H1 (cell line): Measurements from ENCODE around the gene NMT1. TPM values are rescaled to one million over a fixed set of nuclear protein-coding genes. Genes with fewer than 3 reads are reported as not detected.

Source experiments
- CTCF ChIA-PET: fragments of 300-600 bp; sonication (Branson Sonifier 250); formaldehyde crosslinking; loops from one replicate; lab custom pipeline; 2021; ENCODE audit not compliant: partially characterized antibody; lab: Charles Lee
- POLR2A ChIA-PET: fragments of 300-600 bp; sonication (Branson Sonifier 250); formaldehyde crosslinking; loops from one replicate; lab custom pipeline; 2021; ENCODE audit warnings: inconsistent platforms; ENCODE audit not compliant: partially characterized antibody; lab: Charles Lee
- DNase-seq, 2 experiments: peaks; one replicate each; pipeline versions ENCODE4 v3.0.0 to v3.0.0-alpha.2; 2010 to 2022; ENCODE audit warnings: low spot score in 2 of 2, low read depth in 1 of 2, mixed read lengths in 1 of 2
- FAIRE-seq: peaks from 2 replicates; lab custom pipeline; 2011; peaks lifted over from hg19 to GRCh38; lab: Jason Lieb, UNC
- H2AFZ ChIP-seq: 2 replicates; pipeline ENCODE4 v1.8.1; 2012; ENCODE audit warnings: low read length, inconsistent platforms
- H2AK5ac ChIP-seq: 2 replicates; pipeline ENCODE4 v1.6.1; 2013; ENCODE audit warnings: low read depth, low read length
- H2BK120ac ChIP-seq: replicated peaks from 2 replicates; pipeline ENCODE3; 2013; ENCODE audit warnings: low read depth, low read length, inconsistent platforms
- H2BK12ac ChIP-seq: 2 replicates; pipeline ENCODE4 v1.6.1; 2013; ENCODE audit warnings: low read depth, low read length
- H2BK15ac ChIP-seq: 2 replicates; pipeline ENCODE4 v1.6.1; 2013; ENCODE audit warnings: low read length
- H2BK20ac ChIP-seq: 2 replicates; pipeline ENCODE4 v1.6.1; 2013; ENCODE audit warnings: low read length
- H2BK5ac ChIP-seq: 2 replicates; pipeline ENCODE4 v1.6.1; 2013; ENCODE audit warnings: low read depth, low read length
- H3K14ac ChIP-seq: 2 replicates; pipeline ENCODE4 v1.6.1; 2013; ENCODE audit warnings: inconsistent platforms; ENCODE audit not compliant: insufficient read length
- H3K18ac ChIP-seq: 2 replicates; pipeline ENCODE4 v1.6.1; 2013; ENCODE audit warnings: low read length; ENCODE audit errors: extremely low read depth
- H3K23ac ChIP-seq: 2 replicates; pipeline ENCODE4 v1.6.1; 2013; ENCODE audit warnings: inconsistent platforms; ENCODE audit not compliant: insufficient read length
- H3K23me2 ChIP-seq: 2 replicates; pipeline ENCODE4 v1.6.1; 2013; ENCODE audit warnings: low read depth, low read length
- H3K27ac ChIP-seq: 2 replicates; pipeline ENCODE4 v1.6.1; 2011; ENCODE audit warnings: low read depth, low read length, inconsistent platforms
- H3K27me3 ChIP-seq, 4 experiments: replicated peaks in 1 of 4; 1 replicate in 1 of 4; 2 replicates in 3 of 4; pipeline versions ENCODE4 v1.6.1 to v1.8.1; 2011 to 2013; ENCODE audit warnings: low read length in 3 of 4, mild to moderate bottlenecking in 3 of 4, inconsistent platforms in 2 of 4, mixed read lengths in 2 of 4, moderate library complexity in 1 of 4; ENCODE audit not compliant: control insufficient read depth in 3 of 4, insufficient read depth in 3 of 4; ENCODE audit errors: extremely low read depth in 1 of 4
- H3K36me3 ChIP-seq, 4 experiments: 2 replicates each; pipeline versions ENCODE4 v1.6.1 to v1.8.1; 2011 to 2013; ENCODE audit warnings: mild to moderate bottlenecking in 4 of 4, low read length in 3 of 4, moderate library complexity in 2 of 4, control low read depth in 1 of 4, inconsistent platforms in 1 of 4; ENCODE audit not compliant: insufficient read depth in 4 of 4, control insufficient read depth in 2 of 4
- H3K4ac ChIP-seq: replicated peaks from 2 replicates; pipeline ENCODE3; 2013; ENCODE audit warnings: low read length, low read depth, mixed read lengths, inconsistent platforms; ENCODE audit not compliant: insufficient read length
- H3K4me1 ChIP-seq, 4 experiments: replicated peaks in 1 of 4; 1 replicate in 1 of 4; 2 replicates in 3 of 4; pipeline versions ENCODE4 v1.6.1 to v1.8.1; 2011 to 2013; ENCODE audit warnings: low read length in 3 of 4, inconsistent platforms in 2 of 4, mixed read lengths in 1 of 4; ENCODE audit not compliant: insufficient read depth in 4 of 4, control insufficient read depth in 3 of 4
- H3K4me2 ChIP-seq, 2 experiments: 2 replicates each; pipeline versions ENCODE4 v1.6.1 to v1.8.1; 2011 to 2013; ENCODE audit warnings: low read depth in 2 of 2, low read length in 2 of 2, control low read depth in 1 of 2, inconsistent platforms in 1 of 2, mild to moderate bottlenecking in 1 of 2; ENCODE audit not compliant: insufficient read depth in 1 of 2
- H3K4me3 ChIP-seq, 4 experiments: fragments of 200-600, 300-600 bp in 1 of 4; sonication (generic), shearing (Covaris generic), sonication (Bioruptor Twin) in 1 of 4; 2 replicates each; pipeline versions ENCODE4 v1.5.1 to v1.8.1; 2011 to 2016; ENCODE audit warnings: low read length in 4 of 4, low read depth in 3 of 4, control low read depth in 2 of 4, inconsistent platforms in 2 of 4, mild to moderate bottlenecking in 2 of 4, mixed read lengths in 1 of 4, moderate library complexity in 1 of 4; ENCODE audit not compliant: insufficient read depth in 2 of 4; ENCODE audit errors: extremely low read depth in 1 of 4
- H3K56ac ChIP-seq: replicated peaks from 2 replicates; pipeline ENCODE3; 2013; ENCODE audit warnings: low read depth, mild to moderate bottlenecking, mixed read lengths, low read length, inconsistent platforms; ENCODE audit not compliant: insufficient read length
- H3K79me1 ChIP-seq: 2 replicates; pipeline ENCODE4 v1.6.1; 2013; ENCODE audit warnings: low read depth, low read length, control low read depth
- H3K79me2 ChIP-seq, 2 experiments: 2 replicates each; pipeline versions ENCODE4 v1.6.1 to v1.8.1; 2012 to 2013; ENCODE audit warnings: low read length in 2 of 2, mild to moderate bottlenecking in 2 of 2, inconsistent platforms in 1 of 2; ENCODE audit not compliant: insufficient read depth in 2 of 2, control insufficient read depth in 1 of 2
- H3K9ac ChIP-seq, 4 experiments: replicated peaks in 1 of 4; 1 replicate in 1 of 4; 2 replicates in 3 of 4; pipeline versions ENCODE4 v1.6.1 to v1.8.1; 2011 to 2013; ENCODE audit warnings: low read depth in 3 of 4, low read length in 3 of 4, control low read depth in 2 of 4, mild to moderate bottlenecking in 2 of 4, moderate library complexity in 2 of 4, inconsistent platforms in 1 of 4; ENCODE audit errors: extremely low read depth in 1 of 4
- H3K9me3 ChIP-seq, 2 experiments: 2 replicates each; pipeline versions ENCODE4 v1.6.1 to v1.8.1; 2012 to 2013; ENCODE audit warnings: mild to moderate bottlenecking in 2 of 2, moderate library complexity in 2 of 2, control low read depth in 1 of 2, inconsistent platforms in 1 of 2, low read depth in 1 of 2, low read length in 1 of 2, mixed read lengths in 1 of 2; ENCODE audit not compliant: insufficient read depth in 2 of 2
- H4K20me1 ChIP-seq, 2 experiments: replicated peaks in 1 of 2; 2 replicates each; pipeline versions ENCODE3 to v1.8.1; 2011 to 2013; ENCODE audit warnings: inconsistent platforms in 2 of 2, low read length in 2 of 2, mild to moderate bottlenecking in 1 of 2; ENCODE audit not compliant: insufficient read depth in 2 of 2, control insufficient read depth in 1 of 2
- H4K5ac ChIP-seq: 2 replicates; pipeline ENCODE4 v1.6.1; 2013; ENCODE audit warnings: low read length, low read depth, mixed read lengths, inconsistent platforms; ENCODE audit not compliant: insufficient read length
- H4K8ac ChIP-seq: 2 replicates; pipeline ENCODE4 v1.8.0; 2013; ENCODE audit warnings: mild to moderate bottlenecking, moderate library complexity, low read length, inconsistent platforms; ENCODE audit not compliant: insufficient read depth; ENCODE audit errors: extremely low read depth
- H4K91ac ChIP-seq: replicated peaks from 2 replicates; pipeline ENCODE3; 2013; ENCODE audit warnings: low read length, mixed read lengths, inconsistent platforms; ENCODE audit not compliant: insufficient read length
- CEBPB ChIP-seq: IDR thresholded peaks from 2 replicates; pipeline ENCODE4 v1.6.1; 2012; ENCODE audit warnings: low read depth, low read length
- KDM5A ChIP-seq: fragments of 200-600 bp; IDR thresholded peaks from 2 replicates; pipeline ENCODE4 v1.7.1; 2012; ENCODE audit warnings: mild to moderate bottlenecking, low read length, inconsistent platforms, mixed read lengths
- MAFK ChIP-seq: IDR thresholded peaks from 2 replicates; pipeline ENCODE4 v1.6.1; 2012; ENCODE audit warnings: low read depth, mild to moderate bottlenecking, improper control_type of control experiment, low read length
- PHF8 ChIP-seq: fragments of 200-600 bp; sonication (generic); conservative IDR thresholded peaks from 2 replicates; pipeline ENCODE4 v1.7.1; 2012; ENCODE audit warnings: low read depth, mild to moderate bottlenecking, inconsistent platforms, low read length, moderate library complexity
- POLR2AphosphoS5 ChIP-seq: IDR thresholded peaks from 2 replicates; pipeline ENCODE4 v1.6.1; 2011; ENCODE audit warnings: low read depth, low read length
- RBBP5 ChIP-seq: IDR thresholded peaks from 2 replicates; pipeline ENCODE4 v1.7.1; 2012; ENCODE audit warnings: low read depth, mild to moderate bottlenecking, inconsistent platforms, low read length, moderate library complexity, borderline replicate concordance
- SP1 ChIP-seq: IDR thresholded peaks from 2 replicates; pipeline ENCODE4 v1.6.1; 2011; ENCODE audit warnings: low read depth, low read length
- TEAD4 ChIP-seq: IDR thresholded peaks from 2 replicates; pipeline ENCODE4 v1.6.1; 2012; ENCODE audit warnings: low read depth, low read length, inconsistent platforms, mixed read lengths
- YY1 ChIP-seq: IDR thresholded peaks from 2 replicates; pipeline ENCODE4 v1.6.1; 2011; ENCODE audit warnings: low read depth, mild to moderate bottlenecking, low read length
- WGBS, 2 experiments: shearing (Covaris generic) in 1 of 2; methylation state at CpG; one replicate each; pipeline versions ENCODE4 v1.1.6 to v1.1.7; 2013 to 2015; ENCODE audit warnings: low lambda C conversion rate in 2 of 2, mixed read lengths in 2 of 2, inconsistent platforms in 1 of 2, low coverage in 1 of 2, missing lambda C conversion rate in 1 of 2; ENCODE audit not compliant: insufficient replicate concordance in 2 of 2, insufficient coverage in 1 of 2, insufficient read length in 1 of 2; ENCODE audit errors: extremely low coverage in 1 of 2, missing lambda C conversion rate in 1 of 2; 5-methylcytosine and 5-hydroxymethylcytosine counted together
- polyA plus RNA-seq, 7 experiments: library from polyadenylated mRNA; depleted of rRNA in 3 of 7; stranded (reverse) in 5 of 7; unstranded in 2 of 7; fragments of >200 nt in 5 of 7; fragments of 200-250 nt in 2 of 7; gene quantifications; 1 replicate in 5 of 7; 2 replicates in 1 of 7; 4 replicates in 1 of 7; pipeline versions ENCODE4 v1.2.1 to v1.2.3, GENCODE V29; 2011 to 2013; ENCODE audit warnings: missing spikeins in 2 of 7, mixed read lengths in 2 of 7
- total RNA-seq: library from RNA; stranded (reverse); fragmentation: NEBNext Ultra II Directional; extraction: Animal tissue kit (Norgen Biotek cat#: 25700); gene quantifications from 2 replicates; pipeline ENCODE4 v1.2.1, GENCODE V29; 2021
- TF ChIP-seq, protein P1 (sequence below): IDR thresholded peaks from 2 replicates; pipeline ENCODE4 v1.6.1; 2012; ENCODE audit warnings: inconsistent platforms
- TF ChIP-seq, protein P2 (sequence below), 3 experiments: IDR thresholded peaks; 1 replicate in 2 of 3; 2 replicates in 1 of 3; pipeline versions ENCODE4 v1.5.1 to v1.6.1; 2011; ENCODE audit warnings: low read length in 3 of 3, mild to moderate bottlenecking in 3 of 3, inconsistent platforms in 2 of 3, low read depth in 1 of 3, moderate library complexity in 1 of 3; ENCODE audit not compliant: insufficient read depth in 1 of 3; ENCODE audit errors: control extremely low read depth in 1 of 3

NMT1 gene
- total and polyA plus RNA-seq, 2 of the 8 experiments (the other 6 are each of a cell fraction or from before 2014, with no cell fraction given): 42.9 to 149 TPM

DNA sequence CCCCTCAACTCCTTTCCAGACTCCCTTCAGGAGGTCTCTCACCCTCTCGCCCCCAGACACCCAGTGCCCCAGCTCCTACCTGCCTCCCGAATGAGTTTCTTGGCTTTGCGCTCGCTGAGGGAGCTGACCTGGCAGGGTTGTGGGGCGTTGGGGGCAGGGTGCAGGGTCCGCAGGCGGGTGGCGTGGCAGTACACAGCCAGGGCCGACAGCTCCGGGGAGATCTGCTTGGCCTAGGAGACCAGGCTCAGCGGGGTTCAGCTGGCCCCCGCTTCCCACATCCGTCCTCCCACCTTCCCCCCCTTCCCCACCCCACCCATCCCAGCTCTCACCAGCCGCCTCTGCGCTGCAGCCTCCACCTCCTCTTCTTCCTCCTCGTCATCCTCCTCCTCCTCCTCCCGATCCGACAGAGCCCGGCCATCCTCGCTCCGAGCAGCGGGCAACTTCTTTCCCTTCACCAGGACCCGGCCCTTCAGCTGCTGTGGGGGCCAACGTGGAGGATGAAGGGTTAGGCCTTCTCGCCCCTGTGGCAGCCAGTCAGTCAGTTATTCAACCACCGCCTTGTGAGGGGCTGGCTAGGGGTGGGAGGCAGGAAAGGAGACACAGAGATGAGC, 54.0 kb downstream of the NMT1 start:
- Histone ChIP-seq H3K56ac (no peak overlapping the region), H2BK5ac (no peak overlapping the region), H4K5ac (no peak overlapping the region), H3K79me1 (no peaks in the 10 kb centered on the region), H2BK15ac (no peak overlapping the region), H4K20me1 (peaks cover 0 to 2% of the 10 kb centered on the region in 2 experiments), H3K27ac (no peak overlapping the region), H3K9ac (no peak overlapping the region), H2BK12ac (no peak overlapping the region), H4K91ac (no peak overlapping the region), H3K9me3 (no peaks in the 10 kb centered on the region), H3K27me3 (no peaks in the 10 kb centered on the region), H4K8ac (no peak overlapping the region; the same call in 1 of the 2 replicates), H2BK120ac (no peak overlapping the region), H3K18ac (no peak overlapping the region), H3K4me1 (peaks cover 0 to 9% (median 4%) of the 10 kb centered on the region in 4 experiments; a peak in 3 of 7 replicates), H3K4ac (no peak overlapping the region), H3K36me3 (no peaks in the 10 kb centered on the region), H2BK20ac (no peak overlapping the region), H3K14ac (no peak overlapping the region), H2AK5ac (no peak overlapping the region), H2AFZ (no peak overlapping the region), H3K23ac (no peak overlapping the region), H3K79me2 (no peaks in the 10 kb centered on the region), H3K23me2 (no peaks in the 10 kb centered on the region), H3K4me2 (0 out of 4 replicates have a peak overlapping the region, but pooled peaks of 1 of the 2 experiments have one; percentile 19), H3K4me3 (no peak overlapping the region)
- POLR2A ChIA-PET: interaction anchor here (1.1 to 2.1 kb wide), 6 partner anchors 10 to 56 kb away, joined by 3 to 8 read pairs (median 4); partner anchors contain the start of gene HEXIM1
- DNase-seq (no peak), FAIRE-seq (no peak)
- 87% methylated on average over 18 of the region's 26 CpGs; no CpG with 5 or more reads in 1 of the 2 experiments for WGBS, 2 experiments
- CTCF ChIA-PET: interaction anchor here (1.2 to 3.4 kb wide), 12 partner anchors 8 to 194 kb away, joined by 3 to 20 read pairs (median 5); partner anchors contain the start of genes ACBD4 and PLCD3
- no peak for TF ChIP-seq YY1
- TF ChIP-seq RBBP5: no peak
- TF ChIP-seq CEBPB: no peak
- TF ChIP-seq POLR2AphosphoS5: no peak
- TF ChIP-seq, protein P1, sequence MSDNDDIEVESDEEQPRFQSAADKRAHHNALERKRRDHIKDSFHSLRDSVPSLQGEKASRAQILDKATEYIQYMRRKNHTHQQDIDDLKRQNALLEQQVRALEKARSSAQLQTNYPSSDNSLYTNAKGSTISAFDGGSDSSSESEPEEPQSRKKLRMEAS: no peak
- TF ChIP-seq SP1: no peak
- no peak for TF ChIP-seq KDM5A
- TF ChIP-seq MAFK: no peak
- TF ChIP-seq, protein P2, sequence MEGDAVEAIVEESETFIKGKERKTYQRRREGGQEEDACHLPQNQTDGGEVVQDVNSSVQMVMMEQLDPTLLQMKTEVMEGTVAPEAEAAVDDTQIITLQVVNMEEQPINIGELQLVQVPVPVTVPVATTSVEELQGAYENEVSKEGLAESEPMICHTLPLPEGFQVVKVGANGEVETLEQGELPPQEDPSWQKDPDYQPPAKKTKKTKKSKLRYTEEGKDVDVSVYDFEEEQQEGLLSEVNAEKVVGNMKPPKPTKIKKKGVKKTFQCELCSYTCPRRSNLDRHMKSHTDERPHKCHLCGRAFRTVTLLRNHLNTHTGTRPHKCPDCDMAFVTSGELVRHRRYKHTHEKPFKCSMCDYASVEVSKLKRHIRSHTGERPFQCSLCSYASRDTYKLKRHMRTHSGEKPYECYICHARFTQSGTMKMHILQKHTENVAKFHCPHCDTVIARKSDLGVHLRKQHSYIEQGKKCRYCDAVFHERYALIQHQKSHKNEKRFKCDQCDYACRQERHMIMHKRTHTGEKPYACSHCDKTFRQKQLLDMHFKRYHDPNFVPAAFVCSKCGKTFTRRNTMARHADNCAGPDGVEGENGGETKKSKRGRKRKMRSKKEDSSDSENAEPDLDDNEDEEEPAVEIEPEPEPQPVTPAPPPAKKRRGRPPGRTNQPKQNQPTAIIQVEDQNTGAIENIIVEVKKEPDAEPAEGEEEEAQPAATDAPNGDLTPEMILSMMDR (IDR thresholded peaks at IDR 0.05; ENCODE audit: control extremely low read depth in 1 of 3, insufficient read depth in 1 of 3, low read depth in 1 of 3, low read length in 3 of 3): no peak
- TF ChIP-seq PHF8: no peak
- TF ChIP-seq TEAD4: no peak
